Type B pancreatic cell (in vitro differentiated cells): ENCODE data around the gene PLEKHA8. TPM values are rescaled to one million over a fixed set of nuclear protein-coding genes. Genes with fewer than 3 reads are reported as not detected.
A peak's percentile ranks its signal among the peaks of the same experiment; 100 is the strongest.

Experiments used
- DNase-seq: peaks from one replicate; pipeline ENCODE4 v3.0.0; 2021; ENCODE audit warnings: mixed read lengths; ENCODE audit not compliant: unreplicated experiment; ENCODE audit errors: extremely low spot score
- H3K27ac Mint-ChIP-seq: 2 replicates; pipeline ENCODE4 v1.8.0; 2021; ENCODE audit warnings: mild to moderate bottlenecking, mixed read lengths
- H3K27me3 Mint-ChIP-seq: 2 replicates; pipeline ENCODE4 v1.8.0; 2021; ENCODE audit warnings: mixed read lengths
- H3K36me3 Mint-ChIP-seq: 2 replicates; pipeline ENCODE4 v1.8.0; 2021; ENCODE audit warnings: mixed read lengths
- H3K4me1 Mint-ChIP-seq: one replicate; pipeline ENCODE4 v1.8.0; 2021; ENCODE audit warnings: mixed read lengths; ENCODE audit not compliant: unreplicated experiment
- H3K4me3 Mint-ChIP-seq: 2 replicates; pipeline ENCODE4 v1.8.0; 2021; ENCODE audit warnings: mild to moderate bottlenecking, mixed read lengths
- H3K9me3 Mint-ChIP-seq: 2 replicates; pipeline ENCODE4 v1.8.0; 2021; ENCODE audit warnings: mixed read lengths
- total RNA-seq: library from RNA; stranded (reverse); gene quantifications from 2 replicates; pipeline ENCODE4 v1.2.1, GENCODE V29; 2021; ENCODE audit warnings: low replicate concordance
- TF ChIP-seq, protein P1 (sequence below): fragments of 200-600 bp; sonication (generic); conservative IDR thresholded peaks from 2 replicates; pipeline ENCODE4 v1.5.0; 2021; ENCODE audit warnings: antibody characterized with exemption, mild to moderate bottlenecking

The PLEKHA8 gene
- total RNA-seq, 1 donor from 2014 or later, result 46.0 TPM

DNA sequence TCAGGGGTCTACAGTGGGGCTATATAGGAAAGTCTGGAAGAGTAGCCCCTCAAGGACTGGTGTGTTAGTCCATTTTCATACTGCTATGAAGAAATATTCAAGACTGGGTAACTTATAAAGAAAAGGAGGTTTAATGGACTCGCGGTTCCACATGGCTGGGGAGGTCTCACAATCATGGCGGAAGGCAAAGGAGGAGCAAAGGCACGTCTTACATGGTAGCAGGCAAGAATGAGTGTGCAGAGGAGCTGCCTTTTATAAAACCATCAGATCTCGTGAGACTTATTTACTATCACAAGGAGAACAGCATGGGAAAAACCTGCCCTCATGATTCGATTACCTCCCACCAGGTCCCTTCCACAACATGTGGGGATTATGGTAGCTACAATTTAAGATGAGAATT is 4.7 kb upstream of the PLEKHA8 start:
- H3K4me3 Mint-ChIP-seq, result peak overlapping the region; percentile 23
- no peaks in the 10 kb centered on the region for H3K9me3 Mint-ChIP-seq
- peaks cover 11% of the 10 kb centered on the region for H3K36me3 Mint-ChIP-seq
- H3K27me3 Mint-ChIP-seq, result no peaks in the 10 kb centered on the region
- TF ChIP-seq, protein P1, sequence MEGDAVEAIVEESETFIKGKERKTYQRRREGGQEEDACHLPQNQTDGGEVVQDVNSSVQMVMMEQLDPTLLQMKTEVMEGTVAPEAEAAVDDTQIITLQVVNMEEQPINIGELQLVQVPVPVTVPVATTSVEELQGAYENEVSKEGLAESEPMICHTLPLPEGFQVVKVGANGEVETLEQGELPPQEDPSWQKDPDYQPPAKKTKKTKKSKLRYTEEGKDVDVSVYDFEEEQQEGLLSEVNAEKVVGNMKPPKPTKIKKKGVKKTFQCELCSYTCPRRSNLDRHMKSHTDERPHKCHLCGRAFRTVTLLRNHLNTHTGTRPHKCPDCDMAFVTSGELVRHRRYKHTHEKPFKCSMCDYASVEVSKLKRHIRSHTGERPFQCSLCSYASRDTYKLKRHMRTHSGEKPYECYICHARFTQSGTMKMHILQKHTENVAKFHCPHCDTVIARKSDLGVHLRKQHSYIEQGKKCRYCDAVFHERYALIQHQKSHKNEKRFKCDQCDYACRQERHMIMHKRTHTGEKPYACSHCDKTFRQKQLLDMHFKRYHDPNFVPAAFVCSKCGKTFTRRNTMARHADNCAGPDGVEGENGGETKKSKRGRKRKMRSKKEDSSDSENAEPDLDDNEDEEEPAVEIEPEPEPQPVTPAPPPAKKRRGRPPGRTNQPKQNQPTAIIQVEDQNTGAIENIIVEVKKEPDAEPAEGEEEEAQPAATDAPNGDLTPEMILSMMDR, result no peak
- DNase-seq, result no peak
- H3K27ac Mint-ChIP-seq, result no peak overlapping the region
- peaks cover 36% of the 10 kb centered on the region for H3K4me1 Mint-ChIP-seq

- H3K9me3 Mint-ChIP-seq, result no peaks in the 10 kb centered on the region
- H3K36me3 Mint-ChIP-seq, result peaks cover 11% of the 10 kb centered on the region
- peak; percentile 92 for DNase-seq
- peak within 1 kb of the TSS; percentile 95 for H3K4me3 Mint-ChIP-seq
- peak within 1 kb of the TSS; percentile 93 for H3K27ac Mint-ChIP-seq
- TF ChIP-seq, protein P1, result no peak
- H3K4me1 Mint-ChIP-seq, result peaks cover 36% of the 10 kb centered on the region
- H3K27me3 Mint-ChIP-seq, result no peaks in the 10 kb centered on the region
Measured at GRCh38 chr7:30026229-30027064, 1.8 kb upstream of the PLEKHA8 start, which contains the start of gene FKBP14. Gene FKBP14 (minus strand): TSS chr7:30026702. CDS start chr7:30026508, 194 bp downstream.

- Mint-ChIP-seq H3K9me3 (no peaks in the 10 kb centered on the region), H3K4me3 (peak overlapping the region; percentile 95), H3K27me3 (no peaks in the 10 kb centered on the region), H3K4me1 (peaks cover 36% of the 10 kb centered on the region), H3K36me3 (peaks cover 11% of the 10 kb centered on the region), H3K27ac (peak overlapping the region; percentile 93)
- TF ChIP-seq, protein P1, result no peak
- no peak for DNase-seq
Measured at GRCh38 chr7:30027065-30027456, 1.2 kb upstream of the PLEKHA8 start.

DNA sequence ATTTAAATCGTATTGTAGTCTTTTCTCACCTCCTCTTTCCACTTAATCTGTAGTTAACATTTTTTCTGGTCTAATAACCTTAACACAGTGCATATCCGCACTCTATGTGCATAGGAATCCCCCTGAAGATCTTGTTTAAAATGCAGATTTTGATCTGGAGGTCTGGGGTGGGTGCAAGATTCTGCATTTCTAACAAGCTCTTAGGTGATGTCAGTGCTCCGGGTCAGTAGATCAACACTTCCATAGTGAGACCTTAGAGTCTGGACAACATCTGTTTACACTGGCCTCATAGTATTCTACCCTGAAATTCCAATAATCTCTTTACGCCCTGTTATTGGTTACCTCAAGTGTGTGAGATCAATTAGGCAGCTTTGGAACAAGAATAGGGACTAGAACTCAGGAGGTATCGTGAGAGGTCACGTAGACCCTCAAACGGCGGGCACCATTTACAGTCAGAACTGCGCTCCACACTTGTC is 434 bp upstream of the PLEKHA8 start:
- DNase-seq, result no peak
- Mint-ChIP-seq H3K36me3 (peaks cover 11% of the 10 kb centered on the region), H3K9me3 (no peaks in the 10 kb centered on the region), H3K4me3 (peak overlapping the region; percentile 95), H3K4me1 (peaks cover 41% of the 10 kb centered on the region), H3K27me3 (no peaks in the 10 kb centered on the region), H3K27ac (peak overlapping the region; percentile 93)
- TF ChIP-seq, protein P1, result no peak

DNA sequence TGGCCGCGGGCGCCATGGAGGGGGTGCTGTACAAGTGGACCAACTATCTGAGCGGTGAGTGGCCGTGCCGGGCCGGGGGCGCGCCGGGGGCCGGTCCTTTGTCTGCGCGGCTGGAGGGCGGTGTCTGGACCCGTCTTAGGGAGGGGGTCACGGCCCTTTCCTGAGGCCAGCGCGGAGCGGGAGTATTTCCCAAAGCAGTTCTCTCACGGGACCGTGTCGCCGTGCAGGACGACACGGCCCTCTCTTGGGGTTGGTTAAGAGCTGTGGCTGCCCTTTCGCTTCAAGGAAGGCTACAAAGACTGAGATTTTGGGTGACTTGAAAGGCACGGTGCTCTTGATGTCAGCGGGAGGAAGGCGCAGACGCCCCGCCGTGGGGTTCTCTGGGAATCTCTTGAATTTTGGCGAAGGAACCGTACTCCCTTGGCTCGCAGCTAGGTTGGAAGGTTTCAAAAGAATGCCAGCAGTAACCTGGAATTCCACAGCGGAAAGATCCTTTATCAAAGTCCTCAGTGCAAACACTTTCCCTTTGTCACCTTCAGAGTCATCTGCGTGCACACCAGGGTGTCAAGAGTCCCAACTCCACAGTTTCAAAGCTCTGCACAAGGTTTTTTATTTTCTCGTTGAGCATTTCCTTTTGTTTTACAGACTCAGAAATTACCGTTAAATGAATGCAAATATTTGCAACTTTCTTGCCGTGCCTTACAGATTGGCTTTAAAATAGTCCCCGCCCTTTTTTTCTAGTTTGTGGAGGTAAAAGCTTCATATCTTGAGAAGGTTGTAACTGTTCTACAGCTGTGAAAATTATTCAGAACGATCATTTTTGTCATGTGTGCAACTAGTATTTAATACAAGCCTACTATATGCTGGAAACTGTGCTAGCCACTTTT is 780 bp downstream of the PLEKHA8 start:
- peaks cover 33% of the 10 kb centered on the region for H3K4me1 Mint-ChIP-seq
- DNase-seq, result no peak

More for the DNA sequence above, 780 bp downstream of the PLEKHA8 start:
- H3K36me3 Mint-ChIP-seq, result peaks cover under 1% of the 10 kb centered on the region
- H3K27me3 Mint-ChIP-seq, result no peaks in the 10 kb centered on the region
- no peaks in the 10 kb centered on the region for H3K9me3 Mint-ChIP-seq
- no peak overlapping the region for H3K4me3 Mint-ChIP-seq
- TF ChIP-seq, protein P1, result no peak
- no peak overlapping the region for H3K27ac Mint-ChIP-seq
